Subcutaneous abdominal adipose tissue (tissue), 5 donors: Measurements from ENCODE around the gene PERM1.
A peak's percentile ranks its signal among the peaks of the same experiment; 100 is the strongest.
"Not testable (repeated sequence)": the region's sequence is repeated elsewhere in the genome, so short reads cannot be mapped to it uniquely, and the experiment has no call there.

ENCODE experiments used
- H3K27ac ChIP-seq: one replicate; pipeline ENCODE4 v1.7.0; 2013; ENCODE audit warnings: low read depth, mild to moderate bottlenecking, inconsistent platforms, low read length, moderate library complexity
- H3K27me3 ChIP-seq, 5 donors: one replicate each; pipeline ENCODE4 v1.7.0; 2013; ENCODE audit warnings: low read length in 5 of 5, inconsistent platforms in 1 of 5; ENCODE audit not compliant: control insufficient read depth in 5 of 5, insufficient read depth in 4 of 5
- H3K36me3 ChIP-seq, 5 donors: one replicate each; pipeline ENCODE4 v1.7.0; 2013; ENCODE audit warnings: low read length in 5 of 5; ENCODE audit not compliant: control insufficient read depth in 5 of 5, insufficient read depth in 5 of 5
- H3K4me1 ChIP-seq, 5 donors: one replicate each; pipeline ENCODE4 v1.7.0; 2013; ENCODE audit warnings: low read length in 5 of 5, mild to moderate bottlenecking in 3 of 5, moderate library complexity in 1 of 5; ENCODE audit not compliant: control insufficient read depth in 5 of 5, insufficient read depth in 5 of 5
- H3K4me3 ChIP-seq, 5 donors: one replicate each; pipeline ENCODE4 v1.7.0; 2013; ENCODE audit warnings: low read length in 5 of 5, low read depth in 1 of 5
- H3K9ac ChIP-seq, 5 donors: one replicate each; pipeline ENCODE4 v1.7.0; 2013; ENCODE audit warnings: low read length in 5 of 5, mild to moderate bottlenecking in 4 of 5, moderate library complexity in 3 of 5
- H3K9me3 ChIP-seq, 5 donors: one replicate each; pipeline ENCODE4 v1.7.0; 2013; ENCODE audit warnings: low read length in 5 of 5; ENCODE audit not compliant: control insufficient read depth in 5 of 5
- donor health status: healthy.
- donor health status: healthy.
- donor health status: healthy.
- donor health status: healthy.
- donor health status: healthy.

The PERM1 gene

DNA sequence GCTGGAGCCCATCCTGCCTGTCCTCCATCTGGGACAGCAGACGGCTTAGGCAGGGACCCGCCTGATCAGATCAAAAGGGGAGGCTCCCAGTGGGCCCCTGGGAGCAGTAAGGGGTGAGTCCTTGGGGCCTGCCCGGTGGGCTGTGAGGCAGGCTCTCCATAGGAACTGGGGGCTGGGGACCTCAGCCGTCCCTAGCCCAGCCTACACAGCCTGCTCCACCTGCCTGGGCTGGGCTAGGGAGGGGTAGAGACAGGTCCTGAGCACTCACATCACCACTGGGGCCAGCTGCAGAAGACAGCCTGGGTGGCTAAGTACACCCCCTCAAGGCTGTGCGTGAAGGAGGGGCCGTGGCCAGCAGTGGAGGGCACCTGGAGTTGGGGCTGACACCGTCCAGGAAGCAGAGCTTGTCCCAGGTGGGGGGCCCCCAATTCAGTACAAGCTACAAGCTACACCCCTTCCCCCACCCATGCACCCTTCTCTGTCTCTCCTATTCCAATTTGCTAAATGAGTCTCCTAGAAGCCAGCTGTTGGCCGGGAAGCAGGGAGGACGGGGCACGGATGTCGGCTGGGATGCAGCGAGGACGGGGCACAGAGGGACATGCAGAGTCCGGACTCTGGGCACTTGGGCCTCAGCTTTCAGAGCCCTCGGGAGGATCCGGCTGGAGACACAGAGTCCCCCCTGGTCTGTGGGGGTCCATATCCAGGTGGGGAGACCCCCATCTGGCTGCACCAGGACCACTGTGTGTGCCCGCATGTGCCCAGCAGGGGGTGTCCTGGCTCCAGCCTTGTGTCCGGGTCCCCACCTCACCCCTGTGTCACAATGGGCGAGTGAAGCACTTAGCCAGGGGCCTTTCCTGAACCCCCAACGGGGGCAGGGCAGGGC is 33.1 kb upstream of the PERM1 start:
- Histone ChIP-seq H3K27ac (no peak overlapping the region), H3K9ac (peak overlapping the region in 1 of 5 donors; percentile 90), H3K4me3 (peak overlapping the region in 1 of 5 donors; percentile 95)

GRCh38 chr1:1013922-1014648 is 32.2 kb upstream of the PERM1 start:
- Histone ChIP-seq H3K4me3 (peak overlapping the region; percentile 80 to 95 (median 85)), H3K9me3 (no peaks in the 10 kb centered on the region), H3K9ac (peak overlapping the region in 4 of 5 donors; percentile 70 to 90 (median 82)), H3K4me1 (peaks cover 0 to 26% (median 24%) of the 10 kb centered on the region in 5 donors), H3K27ac (peak overlapping the region; percentile 70), H3K27me3 (peaks cover 0 to 3% (median 0%) of the 10 kb centered on the region in 5 donors), H3K36me3 (no peaks in the 10 kb centered on the region)

More for the DNA sequence above, 33.1 kb upstream of the PERM1 start:
- no peaks in the 10 kb centered on the region for H3K9me3 ChIP-seq
- H3K4me1 ChIP-seq: peaks cover 0 to 27% (median 25%) of the 10 kb centered on the region in 5 donors
- peaks cover 0 to 3% (median 0%) of the 10 kb centered on the region in 5 donors for H3K27me3 ChIP-seq
- H3K36me3 ChIP-seq: no peaks in the 10 kb centered on the region

- H3K27ac ChIP-seq: peak within 1 kb of the TSS; percentile 70
- H3K4me1 ChIP-seq: peaks cover 0 to 23% (median 22%) of the 10 kb centered on the region in 5 donors
- no peaks in the 10 kb centered on the region for H3K9me3 ChIP-seq
- H3K36me3 ChIP-seq: no peaks in the 10 kb centered on the region
- peak within 1 kb of the TSS; percentile 80 to 95 (median 94) for H3K4me3 ChIP-seq
- H3K9ac ChIP-seq: peak within 1 kb of the TSS; percentile 29 to 90 (median 82)
- H3K27me3 ChIP-seq: peaks cover 0 to 3% (median 0%) of the 10 kb centered on the region in 5 donors
These were observed 31.4 kb upstream of the PERM1 start, which contains the start of gene ISG15 for GRCh38 chr1:1013105-1013921. TSS of gene ISG15 (plus strand) at chr1:1013497. CDS start at chr1:1013574, 77 bp downstream.

DNA sequence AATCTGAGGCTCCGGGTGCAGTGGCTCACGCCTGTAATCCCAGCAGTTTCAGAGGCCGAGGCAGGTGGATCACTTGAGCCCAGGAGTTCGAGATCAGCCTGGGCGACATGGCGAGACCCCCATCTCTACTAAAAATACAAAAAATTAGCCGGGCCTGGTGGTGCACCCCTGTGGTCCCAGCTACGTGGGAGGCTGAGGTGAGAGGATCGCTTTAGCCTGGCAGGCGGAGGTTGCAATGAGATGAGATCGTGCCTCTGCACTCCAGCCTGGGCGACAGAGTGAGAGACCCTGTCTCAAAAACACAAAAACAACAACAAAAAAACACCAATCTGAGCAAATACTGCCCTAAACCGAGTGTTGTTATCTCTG is 30.8 kb upstream of the PERM1 start:
- Histone ChIP-seq H3K4me1 (peaks cover 0 to 23% (median 22%) of the 10 kb centered on the region in 5 donors), H3K4me3 (peak overlapping the region; percentile 80 to 95 (median 94)), H3K9ac (peak overlapping the region; percentile 29 to 90 (median 82)), H3K27ac (peak overlapping the region; percentile 70)
- not testable (repeated sequence) for H3K27me3 ChIP-seq, H3K36me3 ChIP-seq, H3K9me3 ChIP-seq

DNA sequence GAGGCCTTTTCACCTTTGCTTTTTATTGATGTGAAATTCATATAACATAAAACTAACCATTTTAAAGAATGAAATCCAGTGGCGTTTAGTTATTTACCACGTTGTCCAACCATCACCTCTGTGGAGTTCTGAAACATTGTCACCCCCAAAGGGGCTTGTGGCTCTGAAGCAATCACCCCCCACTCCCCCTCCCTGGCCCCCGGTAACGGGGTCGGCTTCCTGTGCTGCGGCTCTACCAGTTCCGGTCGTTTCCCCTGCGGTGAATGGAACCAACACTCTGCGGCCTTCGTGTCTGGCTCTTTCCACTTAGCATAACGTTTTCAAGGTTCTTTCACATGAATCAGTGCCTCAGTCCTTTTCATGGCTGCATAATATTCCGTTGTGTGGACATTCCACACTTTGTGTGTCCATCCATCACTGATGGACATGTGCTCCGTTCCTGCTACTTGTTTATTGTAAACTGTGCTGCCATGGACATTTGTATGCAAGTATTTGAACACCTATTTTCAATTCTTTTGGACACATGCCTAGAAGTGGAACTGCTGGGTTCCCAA is 29.6 kb upstream of the PERM1 start:
- Histone ChIP-seq H3K4me3 (no peak overlapping the region), H3K27me3 (peaks cover 0 to 8% (median 4%) of the 10 kb centered on the region in 5 donors), H3K27ac (no peak overlapping the region), H3K36me3 (no peaks in the 10 kb centered on the region), H3K9me3 (no peaks in the 10 kb centered on the region), H3K4me1 (peaks cover 0 to 23% (median 22%) of the 10 kb centered on the region in 5 donors), H3K9ac (no peak overlapping the region)

GRCh38 chr1:1010131-1010530 is 28.2 kb upstream of the PERM1 start:
- peaks cover 0 to 30% (median 25%) of the 10 kb centered on the region in 5 donors for H3K4me1 ChIP-seq
- H3K4me3 ChIP-seq: not testable (repeated sequence)

DNA sequence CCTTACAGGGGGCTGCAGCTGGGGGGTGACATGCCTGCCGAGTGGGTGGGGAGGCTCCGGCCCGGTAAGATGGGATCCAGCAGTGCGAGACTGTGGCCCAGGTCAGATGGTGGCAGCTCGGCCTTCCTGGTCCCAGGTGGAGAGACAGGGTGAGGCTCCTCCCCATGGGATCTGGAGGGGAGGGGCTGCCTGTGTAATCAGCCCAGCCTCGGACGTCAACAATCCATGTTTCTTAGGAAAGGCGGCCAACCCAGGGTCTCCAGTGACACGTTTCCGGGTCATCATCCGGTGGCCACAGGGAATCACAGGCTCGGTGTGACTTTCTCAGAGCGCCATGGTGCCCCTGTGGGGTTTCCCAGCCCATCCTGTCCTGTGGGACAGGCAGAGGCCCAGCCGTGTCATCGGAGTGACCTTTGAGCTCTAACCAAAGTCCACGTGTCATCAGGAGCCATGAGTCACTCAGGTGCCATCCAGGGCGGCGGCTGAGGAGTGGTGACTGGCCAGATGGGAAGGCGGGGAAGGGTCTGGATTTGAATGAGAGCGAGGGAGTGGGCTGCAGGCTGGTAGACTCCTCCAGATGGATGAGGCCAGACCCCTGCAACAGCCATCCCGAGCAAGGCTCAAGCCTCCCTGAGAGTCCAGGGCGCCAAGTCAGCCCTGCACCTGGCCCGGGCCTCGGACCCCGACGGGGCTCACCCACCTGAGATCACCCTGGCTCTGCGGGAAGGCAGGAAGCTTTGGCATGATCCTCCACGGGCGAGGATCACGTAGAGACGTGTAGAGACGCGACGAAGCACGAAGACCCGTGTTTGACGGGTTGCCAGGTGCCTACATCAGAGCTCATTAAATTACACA is 24.6 kb upstream of the PERM1 start:
- Histone ChIP-seq H3K9ac (no peak overlapping the region), H3K4me3 (no peak overlapping the region), H3K27ac (no peak overlapping the region), H3K9me3 (no peaks in the 10 kb centered on the region), H3K4me1 (peaks cover 0 to 15% (median 11%) of the 10 kb centered on the region in 5 donors), H3K36me3 (no peaks in the 10 kb centered on the region), H3K27me3 (peaks cover 14 to 37% (median 33%) of the 10 kb centered on the region in 5 donors)

More at GRCh38 chr1:1010131-1010530, 28.2 kb upstream of the PERM1 start:
- not testable (repeated sequence) for H3K9me3 ChIP-seq, H3K36me3 ChIP-seq, H3K9ac ChIP-seq, H3K27ac ChIP-seq
- peaks cover 8 to 22% (median 15%) of the 10 kb centered on the region in 5 donors for H3K27me3 ChIP-seq

DNA sequence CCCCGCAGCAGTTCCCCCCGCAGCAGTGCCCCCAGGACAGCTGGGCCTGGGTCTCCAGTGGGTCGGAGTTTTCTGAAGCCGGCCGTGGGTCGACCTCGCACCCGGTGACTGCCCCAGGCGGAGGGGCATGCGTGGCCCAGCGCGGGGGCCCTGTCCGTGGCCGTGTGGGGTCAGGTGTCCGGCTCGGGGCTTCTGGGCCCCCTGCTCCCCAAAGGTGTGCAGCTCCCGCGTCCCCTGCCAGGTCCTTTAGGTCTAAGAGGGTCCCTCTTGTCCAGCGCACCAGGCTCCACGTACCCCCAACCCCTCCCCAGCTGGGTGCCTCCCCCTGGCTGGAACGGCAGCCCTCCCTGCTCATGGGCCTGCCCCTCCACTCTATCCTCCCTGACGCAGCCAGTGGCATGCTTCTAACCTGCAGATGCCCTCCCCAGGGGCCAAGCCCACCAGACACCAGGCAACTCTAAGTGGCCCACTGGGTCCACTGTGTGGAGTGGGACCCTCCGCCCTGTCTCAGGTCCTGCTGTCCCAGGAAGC is 23.9 kb upstream of the PERM1 start:
- Histone ChIP-seq H3K9ac (no peak overlapping the region), H3K4me3 (no peak overlapping the region), H3K27ac (no peak overlapping the region)

More for the DNA sequence above, 23.9 kb upstream of the PERM1 start:
- Histone ChIP-seq H3K27me3 (peaks cover 14 to 41% (median 35%) of the 10 kb centered on the region in 5 donors), H3K36me3 (no peaks in the 10 kb centered on the region), H3K4me1 (peaks cover 0 to 22% (median 17%) of the 10 kb centered on the region in 5 donors), H3K9me3 (no peaks in the 10 kb centered on the region)
